SK-N-SH (cell line): ENCODE results near the gene ZNF621. TPM values are rescaled to one million over a fixed set of nuclear protein-coding genes. Genes with fewer than 3 reads are reported as not detected.
A peak's percentile ranks its signal among the peaks of the same experiment; 100 is the strongest.

Experiments used
- CTCF ChIA-PET: fragments of 300-600, 350-600 bp; formaldehyde crosslinking; extraction: SDS; loops from one replicate; lab custom pipeline; 2021; lab: Yijun Ruan, JAX
- POLR2A ChIA-PET: fragments of 350-600 bp; sonication (Branson Sonifier 250); formaldehyde crosslinking; extraction: SDS; loops from one replicate; lab custom pipeline; 2020; ENCODE audit warnings: antibody characterized with exemption, inconsistent platforms; lab: Yijun Ruan, JAX
- DNase-seq: peaks from one replicate; pipeline ENCODE4 v3.0.0; 2012
- H2AFZ ChIP-seq: fragments of 200-600 bp; sonication (generic); 2 replicates; pipeline ENCODE4 v1.8.1; 2016; ENCODE audit warnings: antibody characterized with exemption, mild to moderate bottlenecking, low read depth
- H3F3A ChIP-seq: fragments of 200-600 bp; sonication (generic); replicated peaks from 2 replicates; pipeline ENCODE3; 2016; ENCODE audit warnings: antibody characterized with exemption, mild to moderate bottlenecking; ENCODE audit not compliant: insufficient read depth
- H3K27ac ChIP-seq, 2 experiments: fragments of 200-500 bp in 1 of 2; fragments of 200-600 bp in 1 of 2; sonication (Bioruptor generic) in 1 of 2; sonication (generic), shearing (Covaris generic) in 1 of 2; 2 replicates each; pipeline versions ENCODE4 v1.5.1 to v1.6.1; 2014 to 2016; ENCODE audit warnings: low read depth in 2 of 2, inconsistent platforms in 1 of 2, low read length in 1 of 2, mild to moderate bottlenecking in 1 of 2, mixed read lengths in 1 of 2
- H3K27me3 ChIP-seq: fragments of 200-600 bp; sonication (generic), shearing (Covaris generic); 2 replicates; pipeline ENCODE4 v1.6.1; 2016; ENCODE audit warnings: mixed run types; ENCODE audit not compliant: insufficient read depth
- H3K36me3 ChIP-seq, 2 experiments: fragments of 200-500 bp in 1 of 2; fragments of 200-600 bp in 1 of 2; sonication (Bioruptor generic) in 1 of 2; sonication (generic) in 1 of 2; replicated peaks in 1 of 2; 2 replicates each; pipeline versions ENCODE3 to v1.5.1; 2014 to 2016; ENCODE audit warnings: low read length in 1 of 2, mild to moderate bottlenecking in 1 of 2; ENCODE audit not compliant: insufficient read depth in 2 of 2, control insufficient read depth in 1 of 2
- H3K4me1 ChIP-seq, 2 experiments: fragments of 200-500 bp in 1 of 2; fragments of 200-600 bp in 1 of 2; sonication (Bioruptor generic) in 1 of 2; sonication (generic), shearing (Covaris generic) in 1 of 2; 2 replicates each; pipeline versions ENCODE4 v1.5.1 to v1.6.1; 2014 to 2016; ENCODE audit warnings: low read depth in 1 of 2, low read length in 1 of 2, mixed run types in 1 of 2; ENCODE audit not compliant: insufficient read depth in 2 of 2, control insufficient read depth in 1 of 2
- H3K4me2 ChIP-seq: fragments of 200-600 bp; sonication (generic), shearing (Covaris generic); 2 replicates; pipeline ENCODE4 v1.6.1; 2017; ENCODE audit warnings: mixed run types
- H3K4me3 ChIP-seq, 2 experiments: fragments of 200-500 bp in 1 of 2; fragments of 200-600 bp in 1 of 2; sonication (Bioruptor generic) in 1 of 2; sonication (generic), shearing (Covaris generic) in 1 of 2; 2 replicates each; pipeline versions ENCODE4 v1.5.1 to v1.8.1; 2014 to 2016; ENCODE audit warnings: low read depth in 2 of 2, inconsistent platforms in 1 of 2, low read length in 1 of 2, mild to moderate bottlenecking in 1 of 2, mixed read lengths in 1 of 2, moderate library complexity in 1 of 2
- H3K79me2 ChIP-seq: fragments of 200-600 bp; sonication (generic); 2 replicates; pipeline ENCODE4 v1.8.1; 2017; ENCODE audit warnings: mild to moderate bottlenecking; ENCODE audit not compliant: insufficient read depth
- H3K9ac ChIP-seq: fragments of 200-600 bp; sonication (generic); 2 replicates; pipeline ENCODE4 v1.6.1; 2017; ENCODE audit warnings: mixed run types
- H3K9me2 ChIP-seq: fragments of 200-600 bp; sonication (generic); 2 replicates; pipeline ENCODE4 v1.6.1; 2017; ENCODE audit warnings: mixed run types
- H3K9me3 ChIP-seq: fragments of 200-600 bp; sonication (generic); 2 replicates; pipeline ENCODE4 v1.6.1; 2017; ENCODE audit warnings: mixed run types, mild to moderate bottlenecking, moderate library complexity
- H4K20me1 ChIP-seq: fragments of 200-600 bp; sonication (generic); 2 replicates; pipeline ENCODE4 v1.6.1; 2017; ENCODE audit warnings: mild to moderate bottlenecking, mixed run types; ENCODE audit not compliant: insufficient read depth
- CHD2 ChIP-seq: fragments of 150-350 bp; IDR thresholded peaks from 2 replicates; pipeline ENCODE4 v1.6.1; 2018; ENCODE audit warnings: low read length; ENCODE audit not compliant: partially characterized antibody
- EP300 ChIP-seq, 2 experiments: IDR thresholded peaks; 2 replicates each; pipeline versions ENCODE4 v1.4.0 to v1.6.1; 2012; ENCODE audit warnings: borderline replicate concordance in 1 of 2, low read depth in 1 of 2, low read length in 1 of 2
- FOSL2 ChIP-seq: IDR thresholded peaks from 2 replicates; pipeline ENCODE4 v1.4.0; 2012; ENCODE audit warnings: low read depth, mild to moderate bottlenecking, moderate library complexity, borderline replicate concordance
- FOXJ3 ChIP-seq: sonication (generic); formaldehyde crosslinking; IDR thresholded peaks from 2 replicates; pipeline ENCODE4 v1.5.1; 2020; ENCODE audit warnings: mild to moderate bottlenecking, missing genetic modification reagents
- FOXM1 ChIP-seq: IDR thresholded peaks from 2 replicates; pipeline ENCODE4 v1.4.0; 2012; ENCODE audit warnings: low read depth, mild to moderate bottlenecking
- GABPA ChIP-seq: IDR thresholded peaks from 2 replicates; pipeline ENCODE4 v1.4.0; 2012; ENCODE audit warnings: low read depth, mild to moderate bottlenecking
- GATA2 ChIP-seq: sonication (generic); formaldehyde crosslinking; IDR thresholded peaks from 2 replicates; pipeline ENCODE4 v1.5.0; 2020; ENCODE audit warnings: mild to moderate bottlenecking, missing genetic modification reagents
- JUND ChIP-seq: IDR thresholded peaks from 2 replicates; pipeline ENCODE4 v1.4.0; 2012
- MAX ChIP-seq: IDR thresholded peaks from 2 replicates; pipeline ENCODE4 v1.4.0; 2012; ENCODE audit warnings: low read depth
- MEF2A ChIP-seq: IDR thresholded peaks from 2 replicates; pipeline ENCODE4 v1.4.0; 2012; ENCODE audit warnings: low read depth, borderline replicate concordance
- MXI1 ChIP-seq: IDR thresholded peaks from 2 replicates; pipeline ENCODE4 v1.6.1; 2012; ENCODE audit warnings: mild to moderate bottlenecking, low read depth, low read length, improper control_type of control experiment
- NFIC ChIP-seq: IDR thresholded peaks from 2 replicates; pipeline ENCODE4 v1.4.0; 2012; ENCODE audit warnings: borderline replicate concordance
- NRF1 ChIP-seq: IDR thresholded peaks from 2 replicates; pipeline ENCODE4 v1.6.1; 2012; ENCODE audit warnings: low read depth, mild to moderate bottlenecking, low read length
- PBX3 ChIP-seq: IDR thresholded peaks from 2 replicates; pipeline ENCODE4; 2012
- POLR2AphosphoS5 ChIP-seq: IDR thresholded peaks from 2 replicates; pipeline ENCODE4 v1.6.1; 2012; ENCODE audit warnings: low read depth, low read length
- RXRA ChIP-seq: IDR thresholded peaks from 2 replicates; pipeline ENCODE4 v1.4.0; 2012; ENCODE audit warnings: low read depth, mild to moderate bottlenecking, borderline replicate concordance
- SIN3A ChIP-seq: IDR thresholded peaks from 2 replicates; pipeline ENCODE4 v1.6.1; 2012; ENCODE audit warnings: low read depth, mild to moderate bottlenecking, low read length, moderate library complexity, borderline replicate concordance
- TAF1 ChIP-seq: IDR thresholded peaks from 2 replicates; pipeline ENCODE4 v1.6.1; 2012; ENCODE audit warnings: low read depth, mild to moderate bottlenecking, low read length, moderate library complexity, borderline replicate concordance
- USF1 ChIP-seq: IDR thresholded peaks from 2 replicates; pipeline ENCODE4 v1.4.0; 2012; ENCODE audit warnings: low read depth, borderline replicate concordance
- USF2 ChIP-seq: fragments of 150-350 bp; IDR thresholded peaks from 2 replicates; pipeline ENCODE4 v1.6.1; 2017; ENCODE audit warnings: antibody characterized with exemption, low read length, low read depth, borderline replicate concordance
- ZBTB33 ChIP-seq: IDR thresholded peaks from 2 replicates; pipeline ENCODE4 v1.4.0; 2012; ENCODE audit warnings: low read depth, borderline replicate concordance
- WGBS: methylation state at CpG from one replicate; pipeline ENCODE4 v1.1.6; 2017; ENCODE audit warnings: low lambda C conversion rate; 5-methylcytosine and 5-hydroxymethylcytosine counted together
- polyA plus RNA-seq, 3 experiments: library from polyadenylated mRNA; depleted of rRNA; stranded (reverse); fragments of >200 nt; gene quantifications; 2 replicates each; pipeline ENCODE4 v1.2.3, GENCODE V29; 2012

ZNF621 gene
- polyA plus RNA-seq, 1 of the 3 experiments (the other 2 are of a cell fraction): 10.3 TPM

GRCh38 chr3:40524568-40525285, at the start of gene ZNF621 (continued):
- TF ChIP-seq NRF1: no peak
- no peak for TF ChIP-seq ZBTB33
- TF ChIP-seq USF1: 0 out of 2 replicates have a peak, but pooled peaks have one; percentile 12
- TF ChIP-seq GATA2 (CRISPR knock-in tag): no peak
- TF ChIP-seq PBX3: no peak
- no peak for TF ChIP-seq FOSL2
- TF ChIP-seq RXRA: no peak
- TF ChIP-seq, all 33 proteins: peak for 12

- Histone ChIP-seq H3K4me1 (peaks cover 4 to 6% of the 10 kb centered on the region in 2 experiments; a peak in 2 of 4 replicates), H3F3A (no peaks in the 10 kb centered on the region), H3K9me2 (no peaks in the 10 kb centered on the region), H3K27me3 (no peaks in the 10 kb centered on the region), H2AFZ (peak within 1 kb of the TSS; percentile 100), H3K9ac (peak within 1 kb of the TSS; percentile 89), H3K4me3 (peak within 1 kb of the TSS; percentile 81 to 95), H4K20me1 (no peaks in the 10 kb centered on the region), H3K36me3 (peaks cover 0 to 11% of the 10 kb centered on the region in 2 experiments), H3K9me3 (no peaks in the 10 kb centered on the region), H3K79me2 (no peaks in the 10 kb centered on the region), H3K27ac (peak within 1 kb of the TSS; percentile 32 to 61; a peak in 2 of 4 replicates), H3K4me2 (peak within 1 kb of the TSS; percentile 86)
- WGBS: 26% methylated on average over 32 of the region's 48 CpGs
- ChIA-PET POLR2A (interaction anchor here (1.2 to 2.7 kb wide), 4 partner anchors 20 to 48 kb away, joined by 3 to 19 read pairs (median 10); partner anchors contain the start of genes RPL14, ZNF620 and ZNF621), CTCF (interaction anchor here (3.9 kb wide), 1 partner anchor 28 kb away, joined by 12 read pairs; the partner anchor contains the start of gene ZNF620)
- DNase-seq: peak; percentile 86
- no peak for TF ChIP-seq PBX3
- no peak for TF ChIP-seq GATA2 (CRISPR knock-in tag)
- TF ChIP-seq NFIC: no peak
- TF ChIP-seq MEF2A: no peak
- peak; percentile 63 for TF ChIP-seq POLR2AphosphoS5
- no peak for TF ChIP-seq RXRA
- peak; percentile 68 for TF ChIP-seq GABPA
- peak; percentile 65; the same call in 1 of the 2 replicates for TF ChIP-seq SIN3A
- peak; percentile 58; the same call in 1 of the 2 replicates for TF ChIP-seq TAF1
- TF ChIP-seq USF2: no peak
- TF ChIP-seq JUND: no peak
- 0 out of 2 replicates have a peak, but pooled peaks have one; percentile 12 for TF ChIP-seq FOXM1
- no peak for TF ChIP-seq FOXJ3 (CRISPR knock-in tag)
- peak; percentile 48; the same call in 1 of the 2 replicates for TF ChIP-seq MXI1
- no peak for TF ChIP-seq EP300 (IDR thresholded peaks at IDR 0.05; ENCODE audit: borderline replicate concordance in 1 of 2, low read depth in 1 of 2, low read length in 1 of 2)
- TF ChIP-seq CHD2: no peak
- peak; percentile 69; the same call in 1 of the 2 replicates for TF ChIP-seq MAX
Observed at GRCh38 chr3:40476478-40477470, 48.0 kb upstream of the ZNF621 start, which contains the start of gene ZNF619. Gene ZNF619, plus strand, starts transcription at chr3:40477122. Its CDS starts 858 bp downstream, at chr3:40477980.
